Left kidney (tissue), 8 donors: Measurements from ENCODE around the gene NPR2. TPM values are rescaled to one million over a fixed set of nuclear protein-coding genes. Genes with fewer than 3 reads are reported as not detected.

Experiments
- DNase-seq: peaks from one replicate; pipeline ENCODE4 v3.0.0-alpha.2; 2013
- long read RNA-seq, 8 donors: transcript quantifications; one replicate each; lab custom pipeline, GENCODE V29; 2026
- polyA plus RNA-seq: library from polyadenylated mRNA; unstranded; fragments of 120-200 nt; gene quantifications from one replicate; pipeline ENCODE4 v1.2.1, GENCODE V29; 2013; ENCODE audit not compliant: insufficient read length

Gene NPR2
- polyA plus RNA-seq = 36.8 TPM
- long read RNA-seq, donor 1, transcript NPR2-206 (3 exons, 601 nt) = major isoform, 7 of 8 reads
- long read RNA-seq, donor 1, partial matches to known transcripts = 0 of 8 reads
- long read RNA-seq, donor 1, other reads (novel, unspliced or antisense) = 0 of 8 reads
- long read RNA-seq, donor 2, transcript NPR2-206 (3 exons, 601 nt) = major isoform, 6 of 6 reads
- long read RNA-seq, donor 2, partial matches to known transcripts = 0 of 6 reads
- long read RNA-seq, donor 2, other reads (novel, unspliced or antisense) = 0 of 6 reads
- long read RNA-seq, donor 3, transcript NPR2-206 (3 exons, 601 nt) = major isoform, 6 of 7 reads
- long read RNA-seq, donor 3, partial matches to known transcripts = 0 of 7 reads
- long read RNA-seq, donor 3, other reads (novel, unspliced or antisense) = 0 of 7 reads
- long read RNA-seq, donor 4, partial matches to known transcripts = 0 of 1 reads
- long read RNA-seq, donor 4, other reads (novel, unspliced or antisense) = 0 of 1 reads
- long read RNA-seq, donor 5, transcript NPR2-206 (3 exons, 601 nt) = major isoform, 17 of 18 reads
- long read RNA-seq, donor 5, partial matches to known transcripts = 0 of 18 reads
- long read RNA-seq, donor 5, other reads (novel, unspliced or antisense) = 0 of 18 reads
- long read RNA-seq, donor 6, partial matches to known transcripts = 0 of 5 reads
- long read RNA-seq, donor 6, other reads (novel, unspliced or antisense) = 0 of 5 reads
- long read RNA-seq, donor 7, transcript NPR2-206 (3 exons, 601 nt) = major isoform, 8 of 9 reads
- long read RNA-seq, donor 7, partial matches to known transcripts = 0 of 9 reads
- long read RNA-seq, donor 7, other reads (novel, unspliced or antisense) = 0 of 9 reads
- long read RNA-seq, donor 8, partial matches to known transcripts = 0 of 1 reads
- long read RNA-seq, donor 8, other reads (novel, unspliced or antisense) = 0 of 1 reads

GRCh38 chr9:35791297-35791921 lies at the start of gene NPR2:
TSS of gene NPR2 (plus strand) at chr9:35791591. CDS start at chr9:35792409, 818 bp downstream.
- DNase-seq = no peak

- DNase-seq = no peak
Observed at GRCh38 chr9:35741740-35742139, 49.7 kb upstream of the NPR2 start.

DNA sequence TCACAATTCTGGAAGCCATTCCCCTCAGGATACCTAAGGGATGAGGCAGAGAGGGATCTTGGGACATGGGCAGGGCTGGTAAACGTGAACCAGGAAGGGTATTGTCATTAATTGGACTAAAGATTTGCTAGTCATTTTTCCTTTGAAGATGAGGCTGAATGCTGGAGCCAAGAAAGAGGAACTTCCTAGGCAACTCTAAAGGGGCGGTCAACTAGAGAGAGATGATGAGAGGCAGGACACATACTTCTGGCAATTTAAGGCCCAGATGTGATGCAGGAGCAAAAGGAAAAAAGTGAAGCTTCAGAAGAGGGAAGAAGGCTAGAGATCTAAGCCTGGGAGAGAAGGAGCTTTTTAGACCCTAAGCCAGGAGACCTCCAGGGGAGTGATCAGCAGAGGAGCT lies 47.9 kb upstream of the NPR2 start:
- no peak for DNase-seq

DNA sequence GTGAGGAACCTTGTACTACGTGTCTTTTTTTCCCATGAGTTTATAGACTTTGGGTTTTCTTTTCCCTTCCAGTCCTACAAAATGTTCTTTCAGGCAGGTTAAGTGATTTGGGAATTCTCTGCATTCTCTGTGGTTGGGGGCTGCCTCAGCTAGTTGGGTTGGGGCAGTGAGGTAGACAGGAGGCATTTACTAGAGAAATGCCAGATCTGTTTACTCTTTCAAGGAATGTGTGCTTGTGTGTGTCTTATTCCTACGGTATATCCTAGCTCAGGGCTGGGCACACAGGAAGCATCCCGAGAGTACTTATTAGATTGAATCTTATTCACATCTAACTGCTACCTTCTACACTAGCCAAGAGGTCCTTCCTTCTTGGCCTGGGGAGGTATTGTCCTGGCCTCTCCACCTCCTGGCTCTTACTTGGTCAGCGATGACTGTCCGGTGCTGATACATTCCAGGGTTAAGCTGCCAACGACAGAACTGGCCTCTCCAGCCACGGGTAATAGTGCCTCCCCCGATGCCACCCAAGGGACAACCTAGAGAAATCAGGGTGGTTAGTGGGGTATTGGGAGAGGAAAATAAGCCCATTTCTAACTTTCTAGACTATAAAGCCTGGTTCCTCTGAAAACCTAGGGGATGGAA lies 47.4 kb upstream of the NPR2 start:
- no peak for DNase-seq

- DNase-seq = no peak
Observed at GRCh38 chr9:35745569-35745968, 45.8 kb upstream of the NPR2 start.

DNA sequence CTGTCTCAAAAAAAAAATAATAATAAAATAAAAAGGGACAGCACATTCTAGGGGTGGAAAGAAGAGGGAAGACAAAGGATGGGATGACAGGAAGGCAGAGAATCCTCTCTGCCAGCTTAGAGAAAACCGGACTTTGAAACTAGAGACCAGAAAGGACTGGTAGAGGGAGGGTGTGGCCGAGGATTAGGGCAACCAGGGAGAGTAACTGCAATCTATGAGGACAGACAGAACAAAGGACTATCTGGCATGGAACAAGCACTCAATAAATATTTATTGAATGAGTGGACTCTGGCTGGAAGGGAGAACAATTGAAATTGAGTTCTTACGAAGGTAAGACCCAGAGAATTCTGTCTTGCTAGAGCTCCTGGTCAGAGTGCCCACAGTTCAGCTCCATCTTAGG lies 44.8 kb upstream of the NPR2 start:
- DNase-seq = no peak

DNA sequence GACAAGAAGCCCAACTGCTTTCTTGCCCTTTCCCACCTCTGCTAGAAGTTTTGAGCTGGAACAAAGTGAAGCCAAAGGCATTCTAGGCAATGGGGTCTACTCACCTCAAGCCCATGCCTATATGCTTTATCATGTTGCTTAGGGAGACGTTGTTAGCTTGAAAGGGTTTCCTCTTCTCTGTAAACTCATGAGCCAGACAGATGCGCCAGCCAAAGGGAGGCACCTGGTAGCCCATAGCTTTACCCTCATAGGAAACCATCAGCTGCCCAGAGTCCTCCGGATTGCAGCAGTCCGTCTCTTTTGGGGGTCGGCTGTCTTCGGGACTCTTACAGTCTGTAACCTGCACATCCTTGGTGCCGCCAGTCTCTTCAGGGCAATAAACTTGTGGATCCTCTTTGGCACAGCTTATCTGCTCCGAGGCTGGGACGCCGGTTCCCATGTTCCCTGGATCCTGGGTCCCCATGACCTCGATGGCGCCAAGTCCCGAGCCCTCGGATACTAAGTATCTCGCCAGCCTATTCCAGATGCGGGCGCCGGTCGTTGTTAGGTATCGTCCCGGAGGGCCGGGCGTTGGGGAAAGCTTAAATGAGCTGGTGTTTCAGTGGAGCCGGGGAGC lies 43.0 kb upstream of the NPR2 start:
- DNase-seq = no peak

GRCh38 chr9:35748858-35749514 lies 42.4 kb upstream of the NPR2 start, which contains the start of the genes GBA2 and RGP1:
TSS of gene GBA2 (minus strand) at chr9:35749228. CDS start at chr9:35748704, 524 bp downstream.
TSS of gene RGP1 (plus strand) at chr9:35749287. CDS start at chr9:35749756, 469 bp downstream.
- DNase-seq = no peak

DNA sequence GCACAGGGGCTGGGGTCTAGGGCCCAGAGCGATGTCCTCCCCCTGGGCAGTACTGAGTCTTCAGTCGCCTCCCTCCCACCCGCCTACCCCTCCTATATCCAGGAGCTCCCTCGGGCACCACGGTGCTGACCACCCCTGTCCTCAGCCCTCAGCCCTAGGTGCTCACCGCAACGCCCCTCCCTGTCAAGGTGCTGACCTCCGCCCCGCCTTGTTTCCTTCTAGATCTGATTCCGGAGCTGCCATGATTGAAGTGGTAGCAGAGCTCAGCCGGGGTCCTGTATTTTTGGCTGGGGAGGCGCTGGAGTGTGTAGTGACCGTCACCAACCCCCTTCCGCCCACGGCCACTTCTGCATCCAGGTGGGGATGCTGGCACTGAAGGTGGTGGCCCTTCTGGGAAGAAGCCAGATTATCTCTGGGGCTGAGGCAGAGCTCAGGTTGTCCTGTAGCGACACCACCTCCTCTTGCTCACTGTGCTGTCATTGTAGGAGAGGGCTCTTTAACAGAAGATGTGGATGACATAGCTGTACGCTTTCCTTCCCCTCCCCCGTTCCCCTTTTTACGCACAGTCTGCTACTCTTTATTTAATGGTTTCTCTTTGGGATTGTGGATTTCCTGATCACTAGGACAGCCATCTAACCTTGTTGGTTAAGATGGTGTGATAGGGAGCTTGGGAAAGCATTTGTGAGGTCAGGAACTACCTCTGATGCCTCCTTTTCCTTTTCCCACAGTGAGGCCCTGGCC lies 41.7 kb upstream of the NPR2 start:
- DNase-seq = no peak

GRCh38 chr9:35750256-35750531 lies 41.2 kb upstream of the NPR2 start:
- DNase-seq = no peak

DNA sequence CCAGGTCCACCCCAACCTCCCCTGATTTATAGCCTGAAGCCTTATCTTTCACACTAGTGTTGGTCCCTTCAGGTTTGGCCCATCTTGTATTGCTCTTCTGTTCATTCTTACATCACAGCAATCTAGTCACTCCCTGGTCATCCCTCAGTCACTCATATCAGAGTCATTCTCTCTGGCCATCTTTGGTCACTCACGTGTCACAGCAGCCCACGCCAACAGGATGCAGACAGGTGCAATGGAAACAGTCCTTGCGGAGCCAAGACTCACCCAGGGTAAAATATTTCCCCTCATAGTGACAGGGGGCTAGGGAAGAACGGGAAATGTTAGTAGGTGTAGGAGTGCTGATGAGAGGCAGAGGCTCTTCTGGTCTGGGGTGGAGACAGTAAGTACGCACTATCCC lies 37.9 kb upstream of the NPR2 start:
- DNase-seq = no peak

DNA sequence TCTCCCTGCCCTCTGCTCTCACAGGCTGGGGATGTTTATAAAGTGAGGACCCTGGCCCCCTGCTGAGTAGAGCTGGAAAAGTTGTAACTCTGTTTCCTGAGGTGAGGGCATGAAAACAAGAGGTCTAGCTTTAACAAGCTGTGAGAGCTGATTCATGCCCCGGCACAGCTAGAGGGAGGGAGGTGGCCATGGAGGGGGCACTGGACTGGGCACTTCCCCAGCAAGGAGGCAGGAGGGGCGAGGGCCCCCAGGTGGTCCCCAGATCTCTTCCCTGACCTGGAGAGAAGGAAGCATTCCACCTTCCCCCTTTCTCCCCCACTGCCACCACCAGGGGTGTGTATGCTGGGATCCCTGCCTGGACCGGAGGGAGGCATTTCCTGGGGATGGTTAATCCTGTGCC lies 37.1 kb upstream of the NPR2 start, which contains the start of gene MSMP:
Gene MSMP (minus strand): TSS at position 13 of the 400 bp plus-strand sequence. CDS start 147 bp downstream, outside the sequence.
- no peak for DNase-seq

DNA sequence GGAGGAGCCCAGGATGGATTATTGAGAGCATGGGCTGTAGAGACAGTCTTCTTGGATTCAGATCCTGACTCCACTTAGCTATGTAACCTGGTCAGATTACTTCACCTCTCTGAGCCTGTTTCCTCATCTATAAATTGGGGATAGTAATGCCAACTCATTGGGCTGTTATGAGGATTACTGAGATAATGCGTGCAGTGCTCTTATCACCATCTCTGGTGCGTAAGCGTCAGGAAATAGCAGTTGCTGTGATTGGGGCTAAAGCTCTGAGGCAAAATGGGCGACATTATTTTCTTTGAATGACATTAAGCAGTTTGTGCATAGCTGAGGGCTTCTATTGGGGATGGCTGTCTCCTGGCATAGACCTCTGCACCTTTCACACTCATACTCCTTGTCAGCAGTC lies 36.3 kb upstream of the NPR2 start:
- no peak for DNase-seq

DNA sequence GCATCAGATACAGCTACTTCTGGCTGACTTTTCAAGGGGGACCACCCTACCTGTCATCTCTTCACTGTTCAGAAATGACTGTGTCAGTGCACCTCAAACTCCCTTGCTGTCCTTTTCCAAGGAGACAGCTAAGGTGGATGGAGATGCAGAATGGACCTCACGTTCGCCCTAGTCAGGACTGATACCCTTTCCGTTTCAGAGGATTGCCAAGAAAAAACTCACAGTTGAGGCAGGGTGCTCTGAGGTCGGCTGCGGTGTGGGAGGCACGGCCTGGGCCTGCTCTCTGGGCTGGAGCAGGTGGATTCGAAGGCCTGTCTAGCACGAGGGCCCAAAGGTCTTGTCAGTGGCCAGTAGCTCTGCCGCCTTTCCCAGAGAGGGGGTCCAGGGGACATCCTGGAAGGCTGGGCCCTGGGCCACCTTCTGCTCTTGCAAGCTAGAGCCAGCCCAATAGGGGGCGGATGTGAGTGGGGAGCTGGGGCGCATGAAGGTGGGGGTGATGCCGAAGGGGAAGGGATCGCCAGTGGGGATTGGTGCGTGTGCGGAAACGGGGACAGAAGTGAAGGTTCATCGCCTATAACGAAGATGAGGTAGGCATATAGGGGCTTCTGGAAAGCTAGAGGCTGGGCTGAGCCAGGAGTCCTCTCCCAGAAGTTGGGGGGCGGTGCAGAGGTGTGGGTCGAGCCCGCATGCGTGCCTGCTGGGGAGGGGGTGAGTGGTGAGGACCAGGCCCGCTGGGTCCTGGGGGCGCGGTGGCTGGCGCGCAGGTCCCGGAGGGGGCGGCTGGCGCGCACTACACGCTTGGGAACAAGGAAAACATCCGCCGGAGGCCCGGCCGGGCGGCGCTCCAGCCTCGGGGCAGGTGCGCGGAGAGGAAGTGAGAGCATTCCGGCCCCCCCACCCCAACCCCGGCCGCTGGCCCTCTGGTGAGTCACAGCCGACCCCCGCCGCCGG lies 34.8 kb upstream of the NPR2 start:
- DNase-seq = no peak

- no peak for DNase-seq
Observed at GRCh38 chr9:35757226-35757891, 34.0 kb upstream of the NPR2 start.

DNA sequence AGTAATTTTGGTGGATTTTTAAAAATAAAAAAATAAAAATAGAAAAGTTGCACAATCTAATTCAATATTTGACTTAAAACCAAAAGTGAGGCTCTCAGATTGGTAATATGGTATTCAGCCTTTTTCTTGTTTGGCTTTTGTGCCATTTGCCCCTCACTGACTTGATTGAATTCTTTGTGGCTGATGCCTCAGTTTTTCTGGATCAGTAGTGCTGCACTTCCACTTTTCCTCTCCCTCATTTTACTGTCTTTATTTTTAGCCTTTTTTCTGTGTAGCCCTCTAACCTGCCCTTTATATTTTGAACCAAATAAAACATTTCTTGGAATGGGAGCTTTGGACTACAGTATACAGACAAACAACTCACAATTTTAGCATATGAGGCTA lies 33.5 kb upstream of the NPR2 start:
- DNase-seq = no peak

GRCh38 chr9:35758475-35759050 lies 32.8 kb upstream of the NPR2 start:
- no peak for DNase-seq

DNA sequence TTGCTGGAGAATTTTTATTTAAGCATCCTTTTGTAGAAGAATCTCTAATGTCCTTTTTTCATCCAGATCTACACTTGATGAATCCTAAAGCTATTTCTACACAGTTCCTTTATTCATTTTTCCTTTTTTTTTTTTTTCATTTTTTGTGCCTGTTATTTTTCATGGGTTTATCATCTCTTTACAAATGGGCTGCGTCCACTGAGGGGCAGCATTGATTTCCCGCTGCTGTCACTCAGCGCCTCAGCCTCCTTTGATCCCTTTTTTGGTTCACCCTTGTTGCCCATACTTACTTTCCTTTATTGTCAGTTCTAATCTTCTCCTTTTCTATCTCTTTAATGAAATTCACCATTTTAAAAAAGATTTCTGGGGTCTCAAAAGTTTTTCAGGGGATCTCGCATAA lies 31.6 kb upstream of the NPR2 start:
- no peak for DNase-seq
